NCI-H82 treated with DMSO at 0.1 percent for 48 hours (cell line): Measurements from ENCODE around the gene SF3B2.
A peak's percentile ranks its signal among the peaks of the same experiment; 100 is the strongest.
"Not testable (repeated sequence)": the region's sequence is repeated elsewhere in the genome, so short reads cannot be mapped to it uniquely, and the experiment has no call there.

ENCODE experiments used
- DNase-seq: peaks from one replicate; lab custom pipeline; 2025; ENCODE audit not compliant: unreplicated experiment; lab: John Stamatoyannopoulos, UW

SF3B2 gene

GRCh38 chr11:66016793-66017177 is 35.4 kb upstream of the SF3B2 start:
- no peak for DNase-seq

GRCh38 chr11:66017321-66017720 is 34.8 kb upstream of the SF3B2 start:
- no peak for DNase-seq

- DNase-seq: no peak
Observed at GRCh38 chr11:66020212-66020611, 32.0 kb upstream of the SF3B2 start.

GRCh38 chr11:66020618-66021357 is 31.4 kb upstream of the SF3B2 start:
- no peak for DNase-seq

- DNase-seq: peak; percentile 27
Observed at GRCh38 chr11:66022401-66023185, 29.6 kb upstream of the SF3B2 start.

GRCh38 chr11:66023186-66023440 is 29.1 kb upstream of the SF3B2 start:
- not testable (repeated sequence) for DNase-seq

- DNase-seq: no peak
Observed at GRCh38 chr11:66026017-66026529, 26.1 kb upstream of the SF3B2 start, which contains the start of gene CATSPER1. Gene CATSPER1 (minus strand): TSS chr11:66026479. CDS start chr11:66026379, 100 bp downstream.

GRCh38 chr11:66032957-66033735 is 19.0 kb upstream of the SF3B2 start:
- no peak for DNase-seq

- DNase-seq: no peak
Observed at GRCh38 chr11:66035653-66036333, 16.4 kb upstream of the SF3B2 start.

- DNase-seq: no peak
Observed at GRCh38 chr11:66036334-66036710, 15.8 kb upstream of the SF3B2 start.

- no peak for DNase-seq
Observed at GRCh38 chr11:66037327-66037726, 14.8 kb upstream of the SF3B2 start.

- DNase-seq: no peak
Observed at GRCh38 chr11:66039765-66040164, 12.4 kb upstream of the SF3B2 start.

- DNase-seq: no peak
Observed at GRCh38 chr11:66042227-66042995, 9.8 kb upstream of the SF3B2 start.

- DNase-seq: no peak
Observed at GRCh38 chr11:66042996-66043906, 8.9 kb upstream of the SF3B2 start.

- DNase-seq: no peak
Observed at GRCh38 chr11:66044757-66045156, 7.4 kb upstream of the SF3B2 start.

GRCh38 chr11:66045177-66045639 is 7.0 kb upstream of the SF3B2 start:
- DNase-seq: peak; percentile 32

GRCh38 chr11:66046901-66047300 is 5.3 kb upstream of the SF3B2 start:
- DNase-seq: peak; percentile 65

GRCh38 chr11:66047541-66048365 is 4.4 kb upstream of the SF3B2 start:
- DNase-seq: no peak
